Raji (cell line): ENCODE measurements around the gene PRKCE.

ENCODE experiments used
- POLR2A ChIP-seq: IDR thresholded peaks from 2 replicates; pipeline ENCODE4 v1.6.1; 2011; ENCODE audit warnings: low read depth, low read length, control low read depth; ENCODE audit not compliant: insufficient read depth

The PRKCE gene

DNA sequence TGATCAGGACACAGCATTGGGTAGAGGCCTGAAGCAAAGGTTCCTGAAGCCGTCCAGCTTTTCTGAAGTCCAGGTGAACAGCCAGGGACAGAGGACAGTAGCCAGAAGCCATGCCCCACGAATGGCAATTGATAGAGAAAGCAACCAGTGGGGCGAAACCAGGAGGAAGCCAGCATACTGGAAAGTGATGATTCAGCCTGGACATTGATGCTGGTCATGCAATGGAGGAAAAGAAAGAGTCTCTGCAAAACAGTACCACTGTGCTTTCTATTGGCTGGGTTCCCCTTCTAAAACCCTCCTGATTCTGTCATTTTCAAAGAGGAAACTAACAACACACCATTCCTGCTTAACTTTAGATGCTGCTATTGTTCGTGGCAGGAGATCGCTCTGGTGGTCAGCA, 424.4 kb downstream of the PRKCE start:
- no peak for TF ChIP-seq POLR2A

DNA sequence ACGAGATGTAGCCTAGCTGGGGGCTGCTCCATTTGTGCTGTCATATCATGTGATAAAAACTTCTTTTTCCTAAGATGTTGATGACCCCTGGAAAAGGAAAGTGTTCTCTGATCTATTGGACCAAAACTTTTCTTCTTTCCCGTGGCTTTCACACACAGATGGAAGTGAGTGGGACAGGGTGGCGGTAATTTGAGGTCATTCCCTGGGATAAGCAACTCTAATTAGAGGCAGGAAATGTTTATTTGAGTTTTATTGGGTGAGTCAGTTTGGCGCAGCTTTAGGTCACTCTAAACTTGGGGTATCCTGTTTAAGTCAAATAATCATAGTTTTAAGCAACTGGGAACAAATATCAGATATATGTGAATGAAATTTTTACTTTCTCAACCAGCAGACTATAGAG, 424.8 kb downstream of the PRKCE start:
- TF ChIP-seq POLR2A: no peak

DNA sequence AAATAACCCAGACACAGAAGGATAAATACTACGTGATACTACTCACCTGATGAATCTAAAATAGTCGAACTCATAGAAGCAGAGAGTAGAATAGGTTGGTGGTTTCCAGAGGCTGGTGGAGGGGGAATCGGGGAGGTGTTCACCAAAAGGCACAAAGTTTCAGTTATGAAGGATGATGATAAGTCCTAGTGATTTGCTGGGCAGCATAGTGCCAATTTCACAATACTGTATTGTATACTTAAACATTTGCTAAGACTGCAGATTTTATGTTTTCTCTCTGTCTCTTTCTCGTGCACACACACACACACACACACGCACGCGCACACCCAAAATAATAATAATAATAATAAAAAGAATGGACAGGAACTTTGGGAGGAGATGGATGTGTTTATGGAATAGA, 425.4 kb downstream of the PRKCE start:
- no peak for TF ChIP-seq POLR2A

DNA sequence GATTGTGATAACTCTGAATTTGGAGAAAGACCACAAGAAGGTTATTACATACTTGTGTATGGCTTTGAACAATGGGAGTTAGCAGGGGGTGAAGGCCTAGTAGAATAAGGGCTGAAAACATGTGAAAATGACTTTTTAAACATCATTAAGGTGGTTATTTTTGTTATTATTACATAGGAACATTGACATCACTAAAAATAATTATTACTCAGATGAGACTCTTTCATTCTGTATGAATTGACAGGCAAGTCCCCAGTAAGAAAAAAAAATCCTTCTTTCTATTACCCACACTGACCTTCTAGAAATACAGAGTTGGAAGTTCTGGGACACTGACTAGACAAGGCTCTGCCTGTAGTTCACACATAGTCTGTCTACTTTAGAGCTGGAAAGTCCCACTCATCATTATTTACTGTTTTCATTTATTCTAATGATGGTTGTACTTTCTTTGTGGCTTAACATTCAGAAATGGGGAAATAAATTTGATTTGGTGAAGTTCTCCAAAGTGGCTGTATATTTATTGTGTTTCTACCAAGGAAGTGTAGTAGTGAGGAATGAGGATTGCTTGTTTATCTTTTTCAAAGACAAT, 426.1 kb downstream of the PRKCE start:
- TF ChIP-seq POLR2A: no peak

DNA sequence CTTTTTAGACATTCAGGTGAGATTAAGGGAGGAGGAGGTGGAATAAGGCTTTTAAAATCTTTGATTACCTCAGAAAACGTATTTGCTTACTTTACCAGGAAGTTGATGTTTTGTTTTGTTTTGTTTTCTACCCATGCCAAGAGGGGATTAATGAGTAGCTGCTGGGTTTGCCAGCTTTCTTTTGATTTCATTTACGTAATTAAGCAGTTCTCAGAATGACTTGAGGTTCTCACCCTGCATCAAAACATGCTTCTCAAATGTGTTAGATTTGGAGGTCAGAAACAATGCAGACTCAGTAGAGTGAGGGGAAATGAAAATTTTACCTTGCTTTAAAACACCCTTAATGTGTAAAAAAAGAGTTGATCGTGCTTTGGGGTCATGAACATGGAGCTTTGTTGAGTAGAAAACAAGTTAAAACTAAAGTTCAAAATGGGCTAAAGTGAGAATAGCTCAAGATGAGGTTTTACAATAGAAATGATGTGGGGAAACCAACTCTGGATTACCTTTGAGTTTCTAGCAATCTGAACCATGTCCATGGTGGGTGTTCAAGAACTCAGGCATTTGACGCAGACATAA, 428.6 kb downstream of the PRKCE start:
- no peak for TF ChIP-seq POLR2A

DNA sequence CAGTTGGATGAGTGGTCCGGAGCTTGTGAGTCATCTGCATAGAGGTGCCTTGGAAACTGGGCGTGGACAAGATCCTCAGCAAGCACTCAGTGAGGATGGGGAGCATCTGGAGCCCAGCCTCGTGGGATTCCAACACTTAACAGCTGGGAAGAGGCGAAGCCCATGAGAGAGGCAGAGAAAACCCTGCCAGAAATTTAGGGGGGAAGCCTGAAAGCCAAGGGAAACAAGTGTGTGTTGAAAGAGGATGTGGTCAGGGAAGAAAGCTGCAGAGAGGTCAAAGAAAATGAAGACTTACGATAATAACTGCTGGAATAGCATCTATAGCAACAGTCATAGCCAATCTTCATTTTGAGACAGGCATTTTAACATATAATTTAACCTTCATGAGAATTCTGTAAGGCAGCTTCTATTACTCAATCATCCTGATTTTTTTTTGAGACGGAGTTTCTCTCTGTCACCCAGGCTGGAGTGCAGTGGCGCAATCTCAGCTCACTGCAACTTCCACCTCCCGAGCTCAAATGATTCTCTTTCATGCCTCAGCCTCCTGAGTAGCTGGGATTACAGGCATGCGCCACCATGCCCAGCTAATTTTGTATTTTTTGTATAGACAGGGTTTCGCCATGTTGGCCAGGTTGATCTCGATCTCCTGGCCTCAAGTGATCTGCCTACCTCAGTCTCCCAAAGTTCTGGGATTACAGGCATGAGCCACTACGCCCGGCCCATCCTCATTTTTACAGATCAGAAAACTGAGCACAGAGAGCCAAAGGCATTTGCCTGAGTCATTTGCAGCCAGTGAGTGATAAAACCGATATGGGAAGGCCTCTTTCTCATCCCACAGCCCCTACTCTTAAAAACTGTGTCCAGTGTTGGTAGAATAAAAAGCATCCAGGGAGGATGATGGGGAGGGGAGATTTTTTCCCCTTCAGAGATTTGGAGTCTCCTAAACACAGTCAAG, 431.3 kb downstream of the PRKCE start:
- no peak for TF ChIP-seq POLR2A

DNA sequence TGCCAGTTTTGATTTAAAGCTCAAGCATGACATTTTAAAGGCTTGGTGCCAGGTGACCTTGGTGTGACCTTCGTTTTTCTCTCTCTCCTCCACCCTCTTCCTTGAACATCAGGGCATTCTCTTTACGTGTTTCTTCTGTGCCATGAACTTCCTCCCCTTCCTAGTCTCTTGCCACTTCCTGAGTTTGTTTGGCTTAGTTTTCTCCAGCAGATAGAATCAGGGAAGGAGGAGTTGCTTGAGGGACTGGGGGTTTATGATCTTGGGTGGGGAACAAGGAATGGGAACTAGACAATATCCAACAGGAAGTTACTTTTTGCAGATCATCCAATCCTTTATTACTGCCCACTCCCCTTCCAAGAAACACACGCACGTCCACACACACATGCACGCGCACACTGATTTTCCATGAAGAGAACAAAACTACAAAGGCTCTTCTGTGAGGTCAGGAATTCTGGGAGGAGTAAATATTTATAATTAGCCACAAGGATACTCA, 435.1 kb downstream of the PRKCE start:
- TF ChIP-seq POLR2A: no peak

DNA sequence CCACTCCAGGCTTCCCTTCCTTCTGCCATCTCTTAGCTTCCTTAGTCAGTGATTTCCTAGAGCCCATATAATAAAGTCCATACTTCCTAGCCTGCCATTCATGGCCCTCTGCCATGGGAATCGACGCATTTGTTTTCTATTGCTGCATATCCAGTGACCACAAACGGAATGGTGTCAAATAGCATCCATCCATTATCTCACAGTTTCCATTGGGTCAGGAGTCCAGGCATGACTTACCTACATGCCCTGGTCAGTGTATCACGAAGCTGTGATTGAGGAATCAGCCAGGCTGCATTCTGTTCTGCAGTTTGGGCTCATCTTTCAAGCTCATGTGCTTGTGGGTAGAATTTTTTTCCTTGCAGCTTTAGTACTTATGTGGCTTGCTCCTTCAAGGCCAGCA, 436.0 kb downstream of the PRKCE start:
- TF ChIP-seq POLR2A: no peak

DNA sequence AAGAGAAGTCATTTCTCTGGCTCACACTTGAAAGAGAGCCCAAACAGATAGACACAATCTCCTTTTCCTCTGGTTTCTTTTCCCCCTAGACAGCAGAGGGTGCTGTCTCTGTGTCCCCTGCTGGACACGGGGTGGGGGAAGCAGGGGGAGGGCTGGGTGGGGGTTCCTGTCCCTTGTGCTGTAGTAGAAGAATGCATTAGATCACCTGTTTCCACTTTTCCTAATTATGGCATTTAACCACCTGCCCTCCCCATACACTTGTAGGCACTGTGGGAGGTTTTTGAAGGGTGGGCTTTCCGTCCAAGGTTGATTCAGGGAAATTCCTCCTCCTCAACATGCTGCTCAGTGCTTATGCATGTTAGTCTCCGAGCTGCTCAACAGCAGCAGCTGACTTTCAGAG, 439.5 kb downstream of the PRKCE start:
- TF ChIP-seq POLR2A: no peak

DNA sequence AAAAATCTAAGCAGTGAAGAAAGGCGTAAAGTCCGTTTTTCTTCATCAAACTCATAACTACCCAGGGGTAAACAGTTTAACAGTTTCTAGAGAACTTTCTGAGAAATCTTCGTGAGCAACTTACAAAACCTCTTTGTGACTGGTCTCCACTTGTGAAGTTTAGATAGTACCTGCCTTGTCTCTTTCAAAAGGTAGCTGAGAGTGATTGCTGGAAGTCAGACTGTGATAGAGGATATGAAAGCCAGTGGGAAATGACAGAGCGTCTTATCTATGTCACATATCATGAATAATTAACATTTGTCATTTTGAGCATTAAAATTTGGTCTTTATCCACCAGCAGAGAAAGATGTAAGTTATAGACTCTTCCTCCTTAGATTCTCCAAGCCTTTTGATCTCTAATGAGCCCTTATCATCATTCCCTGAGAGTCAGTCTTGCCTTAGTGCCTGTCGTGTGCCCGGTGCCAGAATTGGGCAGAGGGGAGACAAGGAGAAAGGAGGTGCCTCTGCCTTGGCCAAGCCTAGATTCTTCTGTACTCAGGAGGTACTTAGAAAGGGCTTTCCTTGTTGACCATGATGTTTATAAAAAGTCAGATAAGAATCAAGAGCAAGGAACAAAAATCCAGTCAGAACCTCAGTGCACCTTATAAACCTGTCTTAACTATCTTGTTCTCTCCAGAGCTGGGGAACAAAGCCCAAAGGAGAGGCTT, 440.6 kb downstream of the PRKCE start:
- TF ChIP-seq POLR2A: no peak

DNA sequence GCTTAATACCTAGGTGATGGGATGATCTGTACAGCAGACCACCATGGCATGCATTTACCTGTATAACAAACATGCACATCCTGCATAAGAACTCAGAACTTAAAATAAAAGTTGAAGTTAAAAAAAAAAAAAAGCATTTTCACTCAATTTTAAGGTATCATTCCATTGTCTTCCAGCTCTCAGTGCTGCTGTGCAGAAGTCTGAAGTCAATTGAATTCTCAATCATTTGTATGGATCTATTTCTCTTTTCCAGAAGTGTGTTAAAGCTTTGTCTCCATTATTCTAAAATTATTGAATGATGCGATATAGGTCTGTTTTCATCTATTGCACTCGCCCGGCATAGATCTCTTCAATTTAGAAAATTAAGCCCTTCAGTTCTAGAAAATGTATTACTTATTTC, 443.2 kb downstream of the PRKCE start:
- TF ChIP-seq POLR2A: no peak

DNA sequence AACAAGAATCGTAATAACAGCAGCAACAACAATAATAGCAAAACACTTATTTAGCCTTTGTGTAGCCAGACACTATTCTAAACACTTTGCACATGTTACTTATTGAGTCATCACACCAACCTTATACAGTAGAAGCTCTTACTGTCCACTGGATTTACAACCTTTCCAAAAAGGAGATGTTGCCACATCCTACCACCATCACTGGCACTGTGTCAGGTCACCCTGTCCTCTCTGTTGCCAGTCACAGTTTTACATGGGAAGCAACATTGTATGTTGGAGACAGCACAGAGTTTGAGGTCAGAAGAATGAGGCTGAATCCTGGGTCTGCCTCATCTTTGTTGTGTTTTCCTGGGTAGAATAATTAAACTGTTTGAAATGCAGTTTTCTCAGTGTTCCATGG, 444.4 kb downstream of the PRKCE start:
- no peak for TF ChIP-seq POLR2A

DNA sequence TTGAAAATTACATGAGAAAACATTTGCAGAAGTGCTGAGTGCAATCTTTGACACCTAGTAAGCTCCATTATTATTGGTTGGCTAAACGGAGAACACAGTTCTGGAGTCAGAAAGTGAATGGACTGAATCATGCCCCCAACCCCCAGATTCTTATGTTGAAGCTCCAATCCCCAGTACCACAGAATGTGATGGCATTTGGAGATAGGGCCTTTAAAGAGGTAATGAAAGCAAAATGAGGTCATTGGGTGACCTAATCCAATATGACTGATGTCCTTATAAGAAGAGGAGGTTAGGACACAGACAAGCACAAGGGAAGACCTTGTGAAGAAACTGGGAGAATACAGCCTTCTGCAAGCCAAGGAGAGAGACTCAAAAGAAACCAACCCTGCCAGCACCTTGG, 444.8 kb downstream of the PRKCE start:
- no peak for TF ChIP-seq POLR2A

DNA sequence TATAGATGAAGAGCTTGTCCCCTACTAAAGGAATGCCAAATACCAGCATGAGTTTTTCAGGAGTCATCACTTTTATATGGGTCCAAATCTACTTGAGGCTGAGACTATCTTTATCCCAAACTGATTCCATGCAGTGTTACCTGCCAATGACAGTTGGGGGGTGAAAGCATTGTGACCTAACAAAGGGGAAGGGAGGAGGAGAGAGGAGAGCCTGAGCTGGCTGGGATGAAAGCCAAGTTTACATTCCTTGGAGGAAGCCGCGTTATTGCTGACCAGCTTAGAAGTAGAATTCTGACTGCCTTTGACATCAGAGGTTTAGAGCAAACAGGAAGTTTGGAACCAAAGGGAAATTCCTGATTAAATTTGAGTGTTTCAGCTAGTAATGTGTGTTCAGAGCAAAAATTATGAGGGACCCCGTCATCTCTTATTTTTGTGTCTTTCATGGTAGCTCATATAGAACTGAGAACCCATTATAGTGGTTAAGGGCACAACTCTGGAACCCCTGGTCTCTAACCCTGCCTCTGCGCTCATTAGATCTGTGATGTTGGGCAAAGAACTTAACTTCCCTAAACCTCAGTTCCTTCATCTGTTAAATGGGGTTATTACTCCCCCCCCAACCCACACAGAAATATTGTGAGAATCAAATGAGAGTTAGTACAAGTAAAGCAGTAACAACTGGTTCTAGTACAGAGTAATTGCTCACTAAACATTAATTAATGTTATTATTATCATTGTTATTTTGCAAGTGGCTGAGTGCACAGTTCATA, 446.4 kb downstream of the PRKCE start:
- TF ChIP-seq POLR2A: no peak

DNA sequence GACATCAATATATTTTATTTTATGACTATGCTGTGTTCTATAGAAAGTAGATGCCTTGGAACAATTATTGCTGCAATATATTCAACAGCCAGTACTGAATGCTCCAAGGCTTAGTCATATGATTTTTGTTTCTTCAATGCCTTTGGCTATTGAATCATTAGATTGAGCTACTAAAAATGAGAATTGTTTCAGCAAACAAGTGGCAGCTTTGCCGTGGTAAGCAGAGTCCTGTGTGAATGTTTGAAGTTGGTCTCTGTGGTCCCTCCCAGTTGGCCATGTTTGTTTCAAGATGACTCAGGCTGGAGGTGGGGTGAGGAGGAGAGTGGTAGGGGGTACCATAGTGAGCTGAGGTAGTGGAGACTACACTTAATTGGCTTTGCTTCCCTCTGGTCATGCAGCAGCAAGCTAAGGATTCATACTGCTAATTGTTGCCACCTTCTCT, 447.2 kb downstream of the PRKCE start:
- TF ChIP-seq POLR2A: no peak

DNA sequence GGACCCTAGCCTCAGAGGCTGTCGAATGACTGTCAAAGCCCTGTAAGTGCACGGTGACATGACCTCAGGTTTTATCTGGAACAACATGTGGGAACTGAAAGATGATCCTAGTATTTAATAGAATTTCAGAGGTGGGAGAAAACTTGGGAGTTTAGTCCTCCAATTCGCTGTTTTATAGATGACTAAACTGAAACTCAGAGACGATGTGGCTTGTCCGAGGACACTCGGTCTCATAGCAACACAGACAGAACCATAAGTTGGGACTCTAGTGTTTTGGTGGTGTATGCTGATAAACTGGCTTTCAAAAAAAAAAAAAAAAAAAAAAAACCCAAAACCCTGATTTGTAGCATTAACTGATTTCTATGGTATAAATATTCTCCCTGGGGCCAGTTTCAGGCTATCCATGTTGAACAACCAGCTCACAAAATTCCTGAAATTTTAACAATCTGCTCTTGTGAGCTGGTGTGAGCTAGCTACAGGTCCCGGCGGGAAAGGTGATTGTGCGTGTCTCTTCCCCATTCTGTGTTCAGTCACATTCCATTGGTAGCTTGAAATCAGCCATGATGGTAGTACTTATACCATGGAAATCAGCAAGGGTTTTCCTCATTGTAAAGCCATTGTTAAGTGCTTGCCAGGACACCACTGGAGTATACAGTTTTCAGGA, 450.2 kb downstream of the PRKCE start:
- no peak for TF ChIP-seq POLR2A
